Thymus (tissue), 11 donors: ENCODE measurements around the gene ZMYM3. TPM values are rescaled to one million over a fixed set of nuclear protein-coding genes. Genes with fewer than 3 reads are reported as not detected.
A peak's percentile ranks its signal among the peaks of the same experiment; 100 is the strongest.

Source experiments
- DNase-seq, 9 donors: peaks; one replicate each; pipeline ENCODE4 v3.0.0-alpha.2; 2013; ENCODE audit warnings: low spot score in 9 of 9, low read depth in 6 of 9, missing footprints in 1 of 9
- H3K27ac ChIP-seq, 2 donors: one replicate each; pipeline ENCODE4 v1.5.1; 2013; ENCODE audit warnings: control low read depth in 1 of 2, low read depth in 1 of 2, low read length in 1 of 2, mild to moderate bottlenecking in 1 of 2, moderate library complexity in 1 of 2
- H3K27me3 ChIP-seq, 2 donors: one replicate each; pipeline ENCODE4 v1.5.1; 2013; ENCODE audit warnings: low read length in 1 of 2; ENCODE audit not compliant: control insufficient read depth in 2 of 2, insufficient read depth in 1 of 2
- H3K36me3 ChIP-seq, 2 donors: one replicate each; pipeline ENCODE4 v1.5.1; 2013; ENCODE audit warnings: low read length in 1 of 2, mild to moderate bottlenecking in 1 of 2, moderate library complexity in 1 of 2; ENCODE audit not compliant: control insufficient read depth in 2 of 2, insufficient read depth in 2 of 2
- H3K4me1 ChIP-seq, 2 donors: one replicate each; pipeline ENCODE4 v1.5.1; 2013; ENCODE audit warnings: low read length in 2 of 2; ENCODE audit not compliant: control insufficient read depth in 2 of 2, insufficient read depth in 2 of 2
- H3K4me3 ChIP-seq, 2 donors: one replicate each; pipeline ENCODE4 v1.5.1; 2013; ENCODE audit warnings: low read length in 2 of 2, control low read depth in 1 of 2, mild to moderate bottlenecking in 1 of 2
- H3K9me3 ChIP-seq, 2 donors: one replicate each; pipeline ENCODE4 v1.5.1; 2013; ENCODE audit warnings: low read length in 1 of 2, mild to moderate bottlenecking in 1 of 2; ENCODE audit not compliant: control insufficient read depth in 2 of 2, insufficient read depth in 1 of 2
- WGBS: extraction: QIAGEN DNeasy Blood & Tissue Kit; methylation state at CpG from one replicate; pipeline ENCODE4 v1.1.7; 2013; 5-methylcytosine and 5-hydroxymethylcytosine counted together
- polyA plus RNA-seq: library from polyadenylated mRNA; stranded (reverse); fragments of 200-250 nt; gene quantifications from one replicate; pipeline ENCODE4 v1.2.3, GENCODE V29; 2013
- total RNA-seq: library from RNA; stranded (reverse); fragments of 120-200 nt; gene quantifications from one replicate; pipeline ENCODE4 v1.2.4, GENCODE V29; 2013
- donor health status: healthy.

ZMYM3 gene
- total and polyA plus RNA-seq, 2 donors: 11.0 to 12.1 TPM

DNA sequence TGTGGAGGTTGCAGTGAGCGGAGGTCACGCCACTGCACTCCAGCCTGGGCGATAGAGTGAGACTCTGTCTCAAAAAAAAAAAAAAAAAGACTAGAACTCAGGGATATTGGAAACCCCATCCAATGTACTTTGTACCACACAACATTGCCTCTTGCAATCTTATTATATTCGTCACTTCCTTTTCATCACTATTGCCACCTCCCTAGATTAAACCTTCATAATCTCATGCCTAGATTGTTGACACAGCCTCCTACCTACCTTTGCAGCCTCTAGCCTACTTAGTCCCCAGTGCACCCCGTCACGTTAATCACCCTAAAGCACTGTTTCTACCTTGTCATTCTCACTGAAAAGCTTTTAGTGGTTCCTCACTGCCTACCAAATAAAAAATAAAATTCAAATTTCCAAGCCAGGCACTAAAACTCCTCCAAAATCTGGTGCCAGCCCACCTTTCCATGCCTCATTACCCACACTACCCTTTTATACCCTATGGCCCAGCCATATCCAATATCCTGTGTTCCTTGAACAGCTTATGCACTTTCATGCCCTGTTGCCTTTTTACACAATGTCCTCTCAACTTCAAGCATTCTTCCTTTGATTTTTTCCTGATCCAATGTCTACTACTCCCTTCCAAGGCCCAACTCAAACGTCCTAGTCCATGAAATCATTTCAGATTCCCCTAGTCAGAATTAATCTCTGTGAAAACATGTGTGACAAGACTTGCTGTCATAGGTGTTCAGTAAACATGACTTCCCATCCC is 54.5 kb downstream of the ZMYM3 start:
- H3K36me3 ChIP-seq: no peaks in the 10 kb centered on the region
- peaks cover 2 to 3% of the 10 kb centered on the region in 2 donors for H3K4me1 ChIP-seq
- no peak for DNase-seq
- H3K4me3 ChIP-seq: no peak overlapping the region
- H3K27ac ChIP-seq: no peak overlapping the region
- no peaks in the 10 kb centered on the region for H3K27me3 ChIP-seq
- 96% methylated on average over 7 of the region's 7 CpGs for WGBS
- H3K9me3 ChIP-seq: no peaks in the 10 kb centered on the region

DNA sequence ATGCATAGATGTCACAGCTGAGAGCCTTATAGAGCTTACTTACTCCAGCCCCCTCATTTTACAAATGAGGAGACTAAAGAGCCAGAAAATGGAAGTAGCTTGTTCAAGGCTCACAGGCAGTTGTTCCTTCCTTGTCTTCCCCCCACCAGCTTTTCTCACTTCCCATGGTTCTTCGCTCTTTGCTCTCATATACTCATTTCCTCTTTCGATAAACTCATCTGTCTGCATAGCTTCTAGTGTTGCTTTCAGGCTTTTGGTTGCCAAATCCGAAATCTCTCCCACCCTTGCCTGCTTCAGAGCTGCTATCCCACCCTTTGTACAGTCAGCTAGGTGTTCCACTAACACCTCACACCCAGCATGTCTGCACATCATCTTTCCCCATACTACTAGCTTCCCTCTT is 55.9 kb downstream of the ZMYM3 start:
- DNase-seq: peak in 2 of 9 donors; percentile 32 to 61
- H3K9me3 ChIP-seq: no peaks in the 10 kb centered on the region
- WGBS: 22% methylated on average over 3 of the region's 3 CpGs
- no peaks in the 10 kb centered on the region for H3K27me3 ChIP-seq
- H3K27ac ChIP-seq: peak overlapping the region; percentile 52 to 65
- no peaks in the 10 kb centered on the region for H3K36me3 ChIP-seq
- peak overlapping the region; percentile 36 to 46 for H3K4me3 ChIP-seq
- peaks cover 2 to 3% of the 10 kb centered on the region in 2 donors for H3K4me1 ChIP-seq

DNA sequence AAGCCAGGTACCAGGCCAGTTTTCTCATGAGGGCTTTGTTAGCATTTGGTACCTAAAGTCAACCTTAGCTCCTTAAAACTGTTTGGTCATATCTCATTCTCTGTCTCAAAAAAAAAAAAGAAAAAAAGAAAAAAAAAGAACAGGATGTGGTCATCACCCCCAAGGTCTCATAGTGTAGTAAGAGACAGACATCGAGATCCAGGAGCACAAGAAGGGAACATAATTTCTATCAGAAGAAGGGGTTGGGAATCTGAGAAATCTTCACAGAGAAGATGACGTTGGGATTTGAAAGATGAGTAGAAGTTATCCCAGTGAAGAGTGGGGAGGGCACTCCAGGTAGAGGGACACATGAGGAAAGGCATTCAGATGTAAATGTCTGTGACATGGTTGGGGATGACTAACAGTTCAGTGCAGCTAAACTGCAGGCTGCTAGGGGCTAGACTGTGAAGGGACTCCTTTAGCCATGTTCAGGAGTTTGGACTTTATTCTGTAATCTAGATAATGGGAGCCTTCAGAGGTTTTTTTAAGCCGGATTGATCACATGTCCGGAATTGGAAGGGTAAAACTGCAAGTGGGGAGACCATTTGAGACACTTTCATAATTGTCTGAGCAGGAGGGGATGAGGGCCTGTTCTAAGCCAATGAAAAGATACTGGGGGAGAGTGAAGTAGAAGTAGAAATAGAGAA is 57.8 kb downstream of the ZMYM3 start:
- Histone ChIP-seq H3K27ac (peak overlapping the region in 1 of 2 donors; percentile 31), H3K4me1 (peaks cover 2 to 3% of the 10 kb centered on the region in 2 donors), H3K27me3 (no peaks in the 10 kb centered on the region), H3K36me3 (no peaks in the 10 kb centered on the region), H3K4me3 (peak overlapping the region in 1 of 2 donors; percentile 30), H3K9me3 (no peaks in the 10 kb centered on the region)
- 64% methylated on average over 4 of the region's 4 CpGs for WGBS
- peak in 1 of 9 donors; percentile 52 for DNase-seq

DNA sequence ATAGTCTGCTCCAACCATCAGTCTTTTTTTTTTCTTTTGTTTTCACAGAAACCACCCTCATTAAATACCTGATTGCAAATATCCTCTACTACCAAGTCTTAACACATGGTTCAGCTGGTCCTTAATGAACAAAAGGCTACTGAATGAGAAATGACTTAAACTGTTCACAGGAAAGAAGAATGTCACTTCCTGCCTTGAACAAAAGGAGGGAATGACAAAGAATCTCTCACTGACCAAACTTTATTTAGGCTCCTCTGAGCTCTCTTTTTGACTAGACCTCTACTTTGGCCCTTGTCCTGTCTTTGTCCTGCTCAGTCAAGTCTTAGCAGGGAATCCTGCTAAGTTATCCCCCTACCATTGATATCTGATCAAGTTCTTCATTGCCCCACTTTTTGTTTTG is 62.7 kb downstream of the ZMYM3 start:
- no peak overlapping the region for H3K4me3 ChIP-seq
- H3K9me3 ChIP-seq: no peaks in the 10 kb centered on the region
- DNase-seq: no peak
- H3K27ac ChIP-seq: no peak overlapping the region
- no peaks in the 10 kb centered on the region for H3K27me3 ChIP-seq
- H3K36me3 ChIP-seq: no peaks in the 10 kb centered on the region
- peaks cover 0 to 2% of the 10 kb centered on the region in 2 donors for H3K4me1 ChIP-seq

Other genes starting within 250 kb of the ZMYM3 start
- gene SNX12, start 185.8 kb downstream of the ZMYM3 start, total RNA-seq: 29.7 TPM
- gene SNX12, start 185.8 kb downstream of the ZMYM3 start, polyA plus RNA-seq: 23.5 TPM
- 9.4 TPM for gene FOXO4, start 158.3 kb downstream of the ZMYM3 start, total RNA-seq
- gene FOXO4, start 158.3 kb downstream of the ZMYM3 start, polyA plus RNA-seq: 12.3 TPM
- gene CXorf65, start 147.4 kb downstream of the ZMYM3 start, total RNA-seq: 4.5 TPM
- 40.8 TPM for gene CXorf65, start 147.4 kb downstream of the ZMYM3 start, polyA plus RNA-seq
- gene IL2RG, start 142.6 kb downstream of the ZMYM3 start, total RNA-seq: 91.6 TPM
- 197 TPM for gene IL2RG, start 142.6 kb downstream of the ZMYM3 start, polyA plus RNA-seq
- gene MED12, start 135.5 kb downstream of the ZMYM3 start, total RNA-seq: 11.0 TPM
- 9.3 TPM for gene MED12, start 135.5 kb downstream of the ZMYM3 start, polyA plus RNA-seq
- 0.19 TPM for gene NLGN3, start 109.3 kb downstream of the ZMYM3 start, total RNA-seq
- 1.5 TPM for gene NLGN3, start 109.3 kb downstream of the ZMYM3 start, polyA plus RNA-seq
- gene GJB1, start 30.9 kb downstream of the ZMYM3 start, total RNA-seq: not detected
- 0.11 TPM for gene GJB1, start 30.9 kb downstream of the ZMYM3 start, polyA plus RNA-seq
- 483 TPM for gene NONO, start 29.5 kb upstream of the ZMYM3 start, total RNA-seq
- 170 TPM for gene NONO, start 29.5 kb upstream of the ZMYM3 start, polyA plus RNA-seq
- 1.4 TPM for gene ITGB1BP2, start 47.6 kb upstream of the ZMYM3 start, total RNA-seq
- 5.7 TPM for gene ITGB1BP2, start 47.6 kb upstream of the ZMYM3 start, polyA plus RNA-seq
- gene TAF1, start 112.2 kb upstream of the ZMYM3 start, total RNA-seq: 22.9 TPM
- gene TAF1, start 112.2 kb upstream of the ZMYM3 start, polyA plus RNA-seq: 14.6 TPM